Endothelial cell of hepatic sinusoid (primary cell): ENCODE measurements around the gene GPX6.
"Not testable (repeated sequence)": the region's sequence is repeated elsewhere in the genome, so short reads cannot be mapped to it uniquely, and the experiment has no call there.

Experiments used
- in situ Hi-C: cut with HindIII; loops from 2 replicates; pipeline ENCODE4 v1.10.0; 2017; ENCODE audit warnings: low sequenced_read_pairs

Gene GPX6

DNA sequence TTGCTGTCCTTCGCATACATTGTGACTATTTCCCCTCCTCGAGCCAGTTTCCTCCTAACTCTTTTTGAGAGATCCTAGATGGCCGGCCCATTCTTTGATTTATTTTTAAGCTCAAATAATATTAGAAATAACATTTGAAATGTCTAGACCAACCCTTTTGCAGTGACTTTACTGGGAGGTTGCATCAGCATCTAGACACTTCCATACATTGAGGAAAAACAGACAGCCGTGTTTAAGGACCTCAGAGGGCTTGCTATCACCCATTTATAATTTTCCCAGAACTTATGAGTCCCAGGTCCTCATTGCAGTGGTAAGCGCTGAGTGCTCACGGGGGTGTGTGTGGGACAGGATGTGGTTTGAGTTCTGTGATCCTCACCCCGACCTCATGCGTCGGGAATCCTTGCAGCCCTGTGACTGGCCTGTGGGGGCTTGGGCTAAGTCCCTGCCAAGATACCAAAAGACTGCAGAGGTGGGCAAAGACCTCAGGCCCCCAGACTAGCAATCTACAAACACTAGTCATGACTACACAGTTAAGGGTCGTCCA, 10.0 kb upstream of the GPX6 start, which contains the start of gene GPX5:
Gene GPX5 (plus strand): TSS at position 386 of the 544 bp plus-strand sequence. CDS start 133 bp downstream, at position 519.
- in situ Hi-C loops, result no loop called here

DNA sequence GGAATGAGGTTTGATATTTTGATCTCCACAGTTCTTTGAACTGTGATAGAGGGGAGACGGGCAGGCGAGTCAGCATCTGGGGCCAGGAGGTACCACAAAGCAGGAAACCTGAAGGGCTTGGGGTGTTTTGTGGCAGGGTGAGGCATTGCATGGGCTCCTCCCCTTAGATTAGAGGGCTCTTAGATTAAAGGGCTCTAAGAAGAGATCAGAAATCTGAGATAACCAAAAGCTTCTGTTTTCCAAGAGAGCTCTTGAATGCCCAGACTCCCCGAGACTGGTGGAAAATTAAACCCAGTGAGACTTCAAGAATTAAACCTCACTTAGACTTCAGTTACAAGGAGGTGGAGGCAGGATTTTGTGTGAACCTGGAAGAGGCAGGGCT, 7.6 kb upstream of the GPX6 start:
- in situ Hi-C loops, result no loop called here

DNA sequence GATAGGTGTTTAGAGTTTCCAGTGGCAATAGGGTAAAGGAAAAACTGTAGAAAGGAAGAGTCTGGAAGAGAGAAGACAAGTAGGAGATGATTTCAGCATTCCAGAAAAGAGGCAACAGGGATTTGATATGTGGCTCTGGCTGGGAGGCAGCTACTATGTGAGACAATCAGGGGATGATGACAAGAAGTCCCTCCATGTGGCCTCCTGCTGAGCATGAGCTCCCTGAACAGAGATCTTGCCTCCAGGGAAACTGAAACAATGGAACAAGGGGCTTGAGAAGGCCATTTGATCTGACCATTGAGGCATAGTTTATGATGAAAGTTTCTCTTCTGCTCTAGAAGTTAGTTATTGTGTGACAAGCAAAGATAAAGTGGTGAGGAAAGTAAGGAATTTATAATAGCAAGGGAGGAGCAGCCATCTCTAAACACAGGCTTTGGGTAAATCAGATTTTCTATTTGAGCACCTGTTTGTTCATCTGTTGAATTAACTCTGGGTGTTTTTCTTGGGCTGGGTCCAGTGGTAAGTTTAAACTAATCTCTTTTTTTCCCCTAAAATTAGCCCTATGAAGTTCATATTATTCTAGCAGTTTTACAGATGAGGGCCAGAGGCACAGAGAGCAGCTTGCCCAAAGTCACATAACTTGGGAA, 7.1 kb upstream of the GPX6 start:
- in situ Hi-C loops, result no loop called here

DNA sequence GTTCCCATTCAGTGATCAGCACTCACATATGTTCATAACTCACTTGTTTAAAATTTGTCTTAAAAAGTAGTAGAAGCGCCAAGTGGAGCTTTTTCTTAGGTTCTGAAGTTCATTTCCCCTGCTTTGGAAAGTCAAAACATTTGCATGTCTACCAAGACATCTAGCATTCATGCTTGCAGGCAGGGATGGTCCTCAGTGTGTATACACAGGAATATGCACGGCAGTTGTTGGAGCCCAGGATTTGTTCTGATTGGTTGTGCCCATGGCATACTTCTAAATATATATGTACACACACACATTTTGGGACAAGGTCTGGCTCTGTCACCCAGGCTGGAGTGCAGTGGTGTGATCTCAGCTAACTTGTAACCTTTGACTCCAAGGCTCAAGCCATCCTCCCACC, 2.4 kb upstream of the GPX6 start:
- in situ Hi-C loops, result no loop called here

DNA sequence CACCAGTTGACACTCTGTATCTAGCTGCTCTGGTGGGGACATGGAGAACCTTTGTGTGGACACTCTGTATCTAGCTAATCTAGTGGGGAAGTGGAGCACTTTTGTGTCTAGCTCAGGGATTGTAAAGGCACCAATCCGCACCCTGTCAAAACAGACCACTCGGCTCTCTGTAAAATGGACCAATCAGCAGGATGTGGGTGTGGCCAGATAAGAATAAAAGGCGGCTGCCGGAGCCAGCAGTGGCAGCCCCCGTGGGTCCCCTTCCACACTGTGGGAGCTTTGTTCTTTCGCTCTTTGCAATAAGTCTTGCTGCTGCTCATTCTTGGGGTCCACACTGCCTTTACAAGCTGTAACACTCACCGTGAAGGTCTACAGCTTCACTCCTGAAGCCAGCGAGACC, 3.2 kb downstream of the GPX6 start:
- in situ Hi-C loops, result not testable (repeated sequence)

DNA sequence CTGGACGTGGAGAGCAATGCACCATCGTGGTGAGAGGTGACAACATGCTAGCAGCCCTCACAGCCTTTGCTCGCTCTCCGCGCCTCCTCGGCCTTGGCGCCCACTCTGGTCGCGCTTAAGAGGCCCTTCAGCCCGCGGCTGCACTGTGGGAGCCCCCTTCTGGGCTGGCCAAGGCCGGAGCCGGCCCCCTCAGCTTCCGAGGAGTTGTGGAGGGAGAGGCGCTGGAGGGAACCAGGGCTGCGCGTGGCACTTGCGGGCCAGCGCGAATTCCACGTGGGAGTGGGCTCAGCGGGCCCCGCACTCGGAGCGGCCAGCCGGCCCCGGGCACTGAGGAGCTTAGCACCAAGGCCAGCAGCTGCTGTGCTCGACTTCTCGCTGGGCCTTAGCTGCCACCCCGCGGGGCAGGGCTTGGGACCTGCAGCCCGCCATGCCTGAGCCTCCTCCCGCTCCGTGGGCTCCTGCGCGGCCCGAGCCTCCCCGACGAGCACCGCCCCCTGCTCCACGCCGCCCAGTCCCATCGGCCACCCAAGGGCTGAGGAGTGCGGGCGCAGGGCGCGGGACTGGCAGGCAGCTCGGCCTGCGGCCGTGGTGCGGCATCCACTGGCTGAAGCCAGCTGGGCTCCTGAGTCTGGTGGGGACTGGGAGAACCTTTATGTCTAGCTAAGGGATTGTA, 3.8 kb downstream of the GPX6 start:
- in situ Hi-C loops, result no loop called here

DNA sequence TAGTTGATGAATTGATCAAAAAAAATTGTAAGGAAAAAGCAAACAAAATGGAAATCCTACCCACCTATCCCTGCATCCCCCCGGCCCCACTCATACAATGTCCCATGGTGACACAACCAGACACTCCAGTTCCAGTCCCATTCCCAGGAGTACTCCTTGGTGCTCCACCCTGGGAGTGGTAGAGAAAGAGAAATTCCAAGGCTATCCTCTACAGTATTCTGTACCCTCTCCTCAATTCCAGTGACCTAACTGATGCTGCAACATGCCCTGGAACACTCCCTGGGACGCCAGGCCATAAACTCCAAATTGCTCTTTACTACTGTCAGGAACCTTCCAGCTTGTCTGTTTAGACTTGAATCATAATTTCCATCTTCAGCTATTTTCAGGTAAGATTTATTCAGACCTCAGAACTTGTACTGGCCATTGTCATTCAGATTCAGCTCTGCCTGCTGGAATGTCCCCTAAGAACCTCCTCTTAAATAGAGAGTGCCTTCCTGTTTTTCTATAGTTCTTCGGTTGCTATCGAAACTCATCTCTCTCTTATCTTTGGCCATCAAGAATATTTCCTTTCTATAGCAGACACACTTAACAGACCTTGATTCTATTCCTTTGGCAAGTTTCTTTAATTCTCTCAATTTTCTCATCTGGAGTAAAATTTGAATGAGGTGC, 8.7 kb downstream of the GPX6 start:
- in situ Hi-C loops, result no loop called here

DNA sequence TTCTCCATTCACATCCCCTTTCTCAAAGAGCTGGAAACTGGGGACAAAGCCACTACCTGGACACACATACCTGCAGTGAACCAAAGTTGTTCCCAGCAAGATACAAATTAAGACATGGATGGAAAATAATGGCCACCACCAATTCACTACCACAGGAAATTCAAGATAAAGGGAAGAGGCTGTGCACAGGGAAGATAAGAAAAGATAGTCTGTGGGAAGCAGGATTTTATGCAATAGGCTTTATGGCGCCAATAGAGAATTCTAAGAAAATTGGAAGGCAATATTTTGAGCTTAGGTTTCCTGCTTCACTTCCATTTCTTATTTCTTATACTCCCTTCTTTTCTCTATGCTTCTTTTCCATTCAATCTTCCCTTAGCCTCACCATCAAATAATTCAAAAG, 9.9 kb downstream of the GPX6 start:
- in situ Hi-C loops, result no loop called here

DNA sequence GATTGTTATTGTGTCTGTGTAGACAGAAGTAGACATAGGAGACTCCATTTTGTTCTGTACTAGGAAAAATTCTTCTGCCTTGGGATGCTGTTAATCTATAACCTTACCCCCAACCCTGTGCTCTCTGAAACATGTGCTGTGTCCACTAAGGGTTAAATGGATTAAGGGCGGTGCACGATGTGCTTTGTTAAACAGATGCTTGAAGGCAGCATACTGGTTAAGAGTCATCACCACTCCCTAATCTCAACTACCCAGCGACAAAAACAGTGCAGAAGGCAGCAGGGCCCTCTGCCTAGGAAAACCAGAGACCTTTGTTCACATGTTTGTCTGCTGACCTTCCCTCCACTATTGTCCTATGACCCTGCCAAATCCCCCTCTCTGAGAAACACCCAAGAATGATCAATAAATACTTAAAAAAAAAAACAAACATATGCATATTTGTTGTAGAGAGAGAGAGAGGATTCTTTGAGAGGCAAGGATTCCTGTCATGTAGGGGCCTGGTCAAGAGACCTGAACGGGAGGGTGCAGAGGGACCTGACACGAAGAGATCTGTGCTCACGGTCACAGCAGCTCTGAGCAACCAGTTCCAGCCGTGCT, 12.8 kb downstream of the GPX6 start:
- in situ Hi-C loops, result not testable (repeated sequence)

DNA sequence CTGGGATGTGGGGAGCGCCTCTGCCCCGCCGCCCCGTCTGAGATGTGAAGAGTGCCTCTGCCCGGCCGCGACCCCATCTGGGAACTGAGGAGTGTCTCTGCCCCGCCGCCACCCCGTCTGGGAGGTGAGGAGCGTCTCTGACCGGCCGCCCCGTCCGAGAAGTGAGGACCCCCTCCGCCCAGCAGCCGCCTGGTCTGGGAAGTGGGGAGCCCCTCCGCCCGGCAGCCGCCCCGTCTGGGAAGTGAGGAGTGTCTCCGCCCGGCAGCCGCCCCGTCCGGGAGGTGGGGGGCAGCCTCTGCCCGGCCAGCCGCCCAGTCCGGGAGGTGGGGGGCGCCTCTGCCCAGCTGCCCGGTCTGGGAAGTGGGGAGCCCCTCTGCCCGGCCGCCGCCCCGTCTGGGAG, 13.5 kb downstream of the GPX6 start:
- in situ Hi-C loops, result not testable (repeated sequence)

DNA sequence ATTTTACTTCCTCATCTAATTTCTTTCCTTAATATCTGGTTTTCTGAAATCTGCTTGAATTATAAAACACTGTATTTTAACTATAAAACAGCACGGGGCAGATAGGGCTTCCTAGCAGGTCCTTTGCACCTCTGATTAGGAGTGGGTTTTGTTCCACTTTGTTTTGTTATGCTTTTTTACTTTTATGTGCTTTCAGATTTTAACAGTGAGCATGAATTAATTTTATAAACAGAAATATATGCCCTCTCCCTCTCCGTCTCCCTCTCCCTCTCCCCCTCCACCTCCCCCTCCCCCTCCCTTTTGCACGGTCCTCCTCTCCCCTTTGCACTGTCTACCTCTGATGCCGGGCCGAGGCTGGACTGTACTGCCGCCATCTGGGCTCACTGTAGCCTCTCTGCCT, 14.3 kb downstream of the GPX6 start:
- in situ Hi-C loops, result no loop called here

DNA sequence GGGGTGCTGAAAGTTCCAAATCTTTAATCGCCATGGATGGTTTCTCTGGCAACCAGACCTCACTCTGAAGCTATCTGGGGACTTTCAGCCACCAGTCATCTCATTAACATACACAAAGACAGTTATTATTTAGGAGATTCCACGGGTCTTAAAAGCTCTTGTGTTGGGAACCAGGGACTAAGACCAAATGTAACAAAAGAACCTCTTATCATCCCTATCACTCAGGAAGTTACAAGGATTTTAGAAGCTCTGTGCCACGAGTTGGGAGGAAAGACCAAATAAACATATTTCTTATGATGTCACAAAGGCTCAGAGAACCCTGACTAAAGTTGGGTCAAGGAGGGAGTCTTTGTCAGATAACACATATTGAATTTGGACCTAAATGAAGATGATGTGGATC, 17.7 kb downstream of the GPX6 start:
- in situ Hi-C loops, result no loop called here

DNA sequence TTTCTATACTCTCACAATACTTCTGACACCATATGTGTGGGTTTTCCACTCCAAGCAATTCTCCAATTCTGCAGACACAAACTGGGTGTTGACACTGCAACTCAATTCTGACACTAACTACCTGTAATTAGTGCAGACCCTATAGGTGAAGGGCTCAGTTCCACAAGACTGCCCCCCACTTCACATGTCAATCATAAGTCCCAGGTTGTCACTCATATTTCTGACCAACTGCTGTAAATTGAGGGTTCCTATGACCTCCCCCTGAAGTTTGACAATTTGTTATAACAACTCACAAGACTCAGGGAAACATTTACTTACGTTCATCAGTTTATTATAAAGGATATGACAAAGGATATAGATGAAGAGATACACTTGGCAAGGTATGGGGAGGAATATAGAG, 18.3 kb downstream of the GPX6 start:
- in situ Hi-C loops, result no loop called here

DNA sequence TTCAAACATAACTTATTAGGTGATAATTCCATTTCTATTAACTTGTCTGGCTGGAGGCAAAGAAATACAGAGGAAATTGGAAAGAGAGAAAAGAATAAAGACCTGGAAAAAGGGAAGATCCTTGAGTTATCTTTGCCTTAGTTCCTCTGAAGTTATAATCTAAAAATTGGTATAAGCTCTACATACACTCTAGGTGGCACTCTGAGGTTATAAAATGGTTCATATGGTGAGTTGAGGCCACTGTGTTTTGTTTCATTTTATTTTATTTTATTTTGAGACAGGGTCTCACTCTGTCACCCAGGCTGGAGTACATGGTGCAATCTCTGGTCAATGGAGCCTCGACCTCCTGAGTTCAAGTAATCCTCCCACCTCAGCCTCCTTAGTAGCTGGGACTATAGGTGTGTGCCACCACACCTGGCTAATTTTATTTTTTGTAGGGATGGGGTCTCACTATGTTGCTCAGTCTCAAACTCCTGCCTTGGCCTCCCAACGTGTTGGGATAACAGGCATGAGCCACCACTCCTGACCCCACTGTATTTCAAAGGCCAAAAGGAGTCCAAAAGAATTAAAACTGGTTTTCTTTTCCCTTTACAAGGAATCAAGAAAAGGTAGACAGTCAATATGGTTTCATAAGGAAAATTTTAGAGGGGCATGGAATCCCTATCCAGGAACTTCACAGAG, 19.4 kb downstream of the GPX6 start:
- in situ Hi-C loops, result no loop called here

DNA sequence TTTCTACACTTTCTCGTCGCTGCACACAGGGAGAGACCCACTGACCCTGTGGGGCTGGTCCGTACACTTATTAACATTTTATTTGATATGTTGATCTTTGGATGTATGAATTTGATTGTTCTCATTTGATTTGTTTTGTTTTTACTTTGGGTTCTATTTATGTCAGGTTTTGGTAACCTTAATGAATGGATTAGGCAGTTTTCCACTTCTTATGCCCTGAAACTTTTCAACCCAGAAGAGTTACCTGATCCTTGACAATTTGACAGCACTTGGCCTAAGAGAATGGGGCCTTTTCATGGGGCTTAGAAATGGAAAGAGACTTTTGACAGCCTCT, 23.6 kb downstream of the GPX6 start:
- in situ Hi-C loops, result no loop called here

DNA sequence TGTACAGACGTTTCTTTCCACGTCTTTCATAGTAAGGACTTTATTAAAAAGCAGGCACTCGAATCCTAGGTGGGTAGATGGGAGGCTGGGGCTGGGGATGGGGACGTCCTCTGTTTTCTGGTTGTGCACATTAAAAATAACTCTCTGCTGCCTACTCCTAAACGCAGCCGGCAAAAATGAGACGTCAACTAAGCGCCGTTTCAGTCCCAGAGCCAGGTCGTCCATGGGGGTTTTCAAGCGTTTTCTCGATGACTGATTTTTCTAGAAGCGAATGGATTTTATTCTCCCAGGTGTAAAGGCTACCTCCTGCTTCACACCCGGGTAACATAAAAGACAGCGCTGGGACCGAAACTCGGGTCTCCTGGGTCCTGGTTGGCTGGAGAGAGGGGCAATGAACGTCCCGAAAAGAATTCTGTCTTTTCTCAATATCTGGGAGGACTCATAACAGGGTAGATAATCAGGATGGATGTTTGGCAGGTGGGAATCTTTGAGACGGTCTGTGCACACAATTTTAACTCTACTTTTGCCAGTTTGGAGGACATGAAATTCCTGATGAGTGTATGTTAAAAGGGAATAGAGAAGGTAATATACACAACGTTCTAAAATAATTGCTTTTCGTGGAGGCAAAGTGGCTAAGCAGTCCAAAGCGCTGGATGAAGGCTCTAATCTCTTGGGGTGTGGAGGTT, 25.2 kb downstream of the GPX6 start:
- in situ Hi-C loops, result no loop called here

DNA sequence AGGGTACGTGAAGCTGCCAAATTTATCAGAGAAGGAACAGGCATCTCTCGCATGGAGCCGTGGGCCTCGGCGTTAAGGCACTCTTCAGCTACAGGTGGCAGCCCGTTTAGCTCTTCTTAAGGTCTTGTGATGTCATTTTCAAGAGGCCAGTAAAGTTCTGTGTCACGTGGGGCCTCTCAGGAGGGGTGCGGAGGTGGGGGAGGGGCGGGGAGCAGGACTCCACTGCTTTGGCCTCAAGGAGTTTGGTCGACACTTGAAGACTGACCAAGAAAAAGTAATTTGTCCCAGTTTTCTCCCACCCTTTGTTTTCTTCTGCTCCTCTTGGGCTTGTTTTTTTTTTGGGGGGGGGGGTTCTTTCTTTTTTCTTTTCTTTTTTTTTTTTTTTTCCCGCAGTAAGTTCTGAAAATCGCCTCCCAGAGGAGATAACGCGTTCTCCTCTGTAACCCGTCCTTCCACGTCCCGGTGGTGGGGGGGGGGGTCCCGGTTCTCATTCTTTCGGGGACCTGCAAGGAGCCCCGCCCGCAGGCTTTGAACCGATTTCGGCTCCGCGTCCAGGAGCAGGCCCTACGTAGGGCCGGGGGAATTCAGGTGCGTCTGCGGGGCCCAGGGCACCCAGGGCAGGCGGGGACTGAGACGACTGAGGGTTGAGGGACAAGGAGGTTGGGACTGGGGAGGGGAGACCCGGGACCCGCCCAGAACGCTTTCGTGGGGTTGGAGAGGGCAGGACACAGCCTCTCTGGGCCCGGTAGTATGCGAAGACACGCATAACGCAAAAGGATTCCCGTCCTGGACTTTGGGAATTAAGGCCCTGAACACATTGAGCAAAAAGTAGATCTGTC, 26.0 kb downstream of the GPX6 start:
- in situ Hi-C loops, result no loop called here

DNA sequence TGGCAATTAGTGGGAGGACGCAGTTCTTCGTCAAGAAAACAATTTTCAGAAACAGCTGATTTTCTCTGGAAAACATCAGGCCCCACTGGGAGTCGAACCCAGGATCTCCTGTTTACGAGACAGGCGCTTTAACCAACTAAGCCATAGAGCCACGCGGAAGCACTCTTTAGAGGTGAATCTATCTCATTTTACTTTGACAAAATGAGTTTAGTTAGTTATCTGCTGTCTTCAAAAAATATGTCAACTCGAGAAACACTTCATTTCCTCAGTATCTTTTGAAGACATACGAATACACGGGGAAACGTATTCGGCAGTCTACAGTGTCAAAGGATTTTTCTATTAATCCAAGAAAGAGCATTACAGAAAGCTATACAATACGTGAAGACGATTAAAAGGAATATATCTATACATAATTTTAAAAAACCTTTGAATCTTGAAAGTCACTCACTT, 26.7 kb downstream of the GPX6 start:
- in situ Hi-C loops, result no loop called here

DNA sequence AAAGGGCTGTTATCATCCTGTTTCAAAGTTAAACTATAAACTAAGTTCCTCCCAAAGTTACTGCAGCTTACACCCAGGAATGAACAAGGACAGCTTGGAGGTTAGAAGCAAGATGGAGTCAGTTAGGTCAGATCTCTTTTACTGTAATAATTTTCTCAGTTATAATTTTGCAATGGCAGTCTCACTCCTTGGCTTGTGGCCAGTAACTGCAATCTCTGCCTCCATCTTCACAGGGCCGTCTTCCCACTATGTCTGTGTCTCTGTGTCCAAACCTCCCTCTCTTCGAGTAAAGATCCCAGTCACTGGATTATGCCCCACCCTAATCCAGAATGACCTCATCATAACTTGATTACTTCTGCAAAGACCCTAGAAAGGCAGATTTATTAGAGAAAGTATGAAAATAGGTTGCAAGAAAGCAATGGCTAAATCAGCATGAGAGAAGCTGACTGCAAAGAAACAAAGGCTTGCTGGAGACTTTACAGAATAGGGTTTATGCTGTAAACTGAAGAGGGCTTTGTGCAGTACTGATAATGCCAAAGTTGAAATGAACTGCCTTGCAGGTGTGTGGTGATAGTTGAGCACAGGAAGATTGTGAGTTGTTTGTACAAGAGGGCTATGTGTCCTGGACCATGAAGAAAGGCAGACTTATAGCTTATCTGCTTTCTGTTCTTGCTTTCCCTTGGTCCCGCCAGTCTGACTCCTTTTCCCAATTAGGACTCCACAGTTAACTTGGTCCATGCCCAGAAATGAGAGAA, 28.4 kb downstream of the GPX6 start:
- in situ Hi-C loops, result no loop called here
